D721Med (cell line): Measurements from ENCODE around the gene C2CD3.
A peak's percentile ranks its signal among the peaks of the same experiment; 100 is the strongest.
"Not testable (repeated sequence)": the region's sequence is repeated elsewhere in the genome, so short reads cannot be mapped to it uniquely, and the experiment has no call there.

ENCODE experiments used
- DNase-seq: peaks from one replicate; pipeline ENCODE4 v3.0.0; 2011; ENCODE audit warnings: low spot score; ENCODE audit not compliant: insufficient read length
- FAIRE-seq: peaks from 2 replicates; lab custom pipeline; 2011; peaks lifted over from hg19 to GRCh38; lab: Jason Lieb, UNC
- TF ChIP-seq, protein P1 (sequence below): IDR thresholded peaks from 2 replicates; pipeline ENCODE4 v1.5.1; 2012; ENCODE audit warnings: mild to moderate bottlenecking, control low read depth; ENCODE audit not compliant: insufficient read depth; ENCODE audit errors: missing control alignments

Gene C2CD3

DNA sequence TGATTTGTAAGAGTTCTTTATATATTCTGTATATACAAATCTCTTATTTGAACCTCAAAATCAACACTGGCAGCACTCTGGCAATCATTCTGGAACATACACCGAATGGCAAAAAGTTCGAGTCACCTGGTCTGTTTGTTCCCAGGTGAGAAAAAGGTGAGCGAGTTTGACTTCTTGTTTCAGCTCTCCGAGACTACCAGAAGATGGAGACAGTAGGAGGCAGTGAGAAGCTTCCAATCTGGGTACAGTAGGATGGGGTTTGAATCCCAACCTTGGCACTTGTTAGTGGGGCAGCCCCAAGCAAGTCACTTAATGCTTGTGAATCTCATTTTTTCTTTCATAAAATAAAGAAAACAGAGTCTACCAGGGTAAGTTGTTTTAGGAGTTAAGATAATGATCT lies 76.4 kb downstream of the C2CD3 start:
- DNase-seq (no peak), FAIRE-seq (no peak)
- TF ChIP-seq, protein P1, sequence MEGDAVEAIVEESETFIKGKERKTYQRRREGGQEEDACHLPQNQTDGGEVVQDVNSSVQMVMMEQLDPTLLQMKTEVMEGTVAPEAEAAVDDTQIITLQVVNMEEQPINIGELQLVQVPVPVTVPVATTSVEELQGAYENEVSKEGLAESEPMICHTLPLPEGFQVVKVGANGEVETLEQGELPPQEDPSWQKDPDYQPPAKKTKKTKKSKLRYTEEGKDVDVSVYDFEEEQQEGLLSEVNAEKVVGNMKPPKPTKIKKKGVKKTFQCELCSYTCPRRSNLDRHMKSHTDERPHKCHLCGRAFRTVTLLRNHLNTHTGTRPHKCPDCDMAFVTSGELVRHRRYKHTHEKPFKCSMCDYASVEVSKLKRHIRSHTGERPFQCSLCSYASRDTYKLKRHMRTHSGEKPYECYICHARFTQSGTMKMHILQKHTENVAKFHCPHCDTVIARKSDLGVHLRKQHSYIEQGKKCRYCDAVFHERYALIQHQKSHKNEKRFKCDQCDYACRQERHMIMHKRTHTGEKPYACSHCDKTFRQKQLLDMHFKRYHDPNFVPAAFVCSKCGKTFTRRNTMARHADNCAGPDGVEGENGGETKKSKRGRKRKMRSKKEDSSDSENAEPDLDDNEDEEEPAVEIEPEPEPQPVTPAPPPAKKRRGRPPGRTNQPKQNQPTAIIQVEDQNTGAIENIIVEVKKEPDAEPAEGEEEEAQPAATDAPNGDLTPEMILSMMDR: no peak

- TF ChIP-seq, protein P1: no peak
- FAIRE-seq (no peak), DNase-seq (no peak)
Observed at GRCh38 chr11:74092425-74092824, 78.4 kb downstream of the C2CD3 start.

GRCh38 chr11:74091549-74091948 lies 79.3 kb downstream of the C2CD3 start:
- TF ChIP-seq, protein P1: no peak
- FAIRE-seq: no peak

GRCh38 chr11:74090701-74091100 lies 80.1 kb downstream of the C2CD3 start:
- DNase-seq (no peak), FAIRE-seq (no peak)
- TF ChIP-seq, protein P1: peak; percentile 5

More at GRCh38 chr11:74091549-74091948, 79.3 kb downstream of the C2CD3 start:
- no peak for DNase-seq

GRCh38 chr11:74086242-74086884 lies 84.4 kb downstream of the C2CD3 start:
- FAIRE-seq (no peak), DNase-seq (no peak)
- TF ChIP-seq, protein P1: no peak

DNA sequence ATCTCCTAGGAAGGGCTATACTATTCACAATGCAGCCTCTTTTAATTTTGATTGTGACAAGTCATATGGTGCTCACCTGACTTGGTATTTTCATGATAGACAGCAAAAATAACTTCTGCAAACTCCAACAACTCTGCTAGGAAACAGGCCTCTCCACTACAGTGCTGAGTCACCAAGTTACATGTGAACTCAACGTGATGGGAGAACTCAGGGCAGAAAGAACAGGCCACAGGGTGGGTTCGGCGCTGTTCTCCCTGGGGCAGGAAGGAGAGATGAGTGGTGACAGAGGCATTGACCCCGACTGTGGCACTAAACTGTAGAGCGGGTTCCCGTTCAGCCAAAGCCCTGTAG lies 85.3 kb downstream of the C2CD3 start:
- DNase-seq (no peak), FAIRE-seq (no peak)
- TF ChIP-seq, protein P1: no peak

GRCh38 chr11:74084796-74085541 lies 85.8 kb downstream of the C2CD3 start:
- TF ChIP-seq, protein P1: no peak
- FAIRE-seq (no peak), DNase-seq (no peak)

- DNase-seq, FAIRE-seq: not testable (repeated sequence)
Observed at GRCh38 chr11:74083927-74084326, 86.9 kb downstream of the C2CD3 start.
